GM06990 (cell line): Measurements from ENCODE around the gene ZC3H7B.
"Not testable (repeated sequence)": the region's sequence is repeated elsewhere in the genome, so short reads cannot be mapped to it uniquely, and the experiment has no call there.

Experiments used
- DNase-seq: peaks from one replicate; pipeline ENCODE4 v3.0.0-alpha.2; 2011; ENCODE audit not compliant: insufficient read length; ENCODE audit errors: extremely low read depth
- H3K27me3 ChIP-seq: replicated peaks from 2 replicates; pipeline ENCODE4 v1.6.0; 2011; ENCODE audit warnings: low read length; ENCODE audit not compliant: control insufficient read depth, insufficient read depth
- H3K36me3 ChIP-seq: 2 replicates; pipeline ENCODE4 v1.5.1; 2011; ENCODE audit warnings: low read length; ENCODE audit not compliant: control insufficient read depth, insufficient read depth
- H3K4me3 ChIP-seq: replicated peaks from 2 replicates; pipeline ENCODE4 v1.5.1; 2011; ENCODE audit warnings: low read depth, mild to moderate bottlenecking, control low read depth, low read length
- CTCF ChIP-seq: IDR thresholded peaks from 2 replicates; pipeline ENCODE4 v1.5.1; 2011; ENCODE audit warnings: low read length, control low read depth, mild to moderate bottlenecking, inconsistent platforms; ENCODE audit not compliant: insufficient read depth, poor library complexity, severe bottlenecking

ZC3H7B gene

GRCh38 chr22:41257696-41258095, 43.6 kb upstream of the ZC3H7B start:
- Histone ChIP-seq H3K27me3 (no peaks in the 10 kb centered on the region), H3K4me3 (no peak overlapping the region), H3K36me3 (peaks cover 48% of the 10 kb centered on the region)
- no peak for DNase-seq
- TF ChIP-seq CTCF = no peak

DNA sequence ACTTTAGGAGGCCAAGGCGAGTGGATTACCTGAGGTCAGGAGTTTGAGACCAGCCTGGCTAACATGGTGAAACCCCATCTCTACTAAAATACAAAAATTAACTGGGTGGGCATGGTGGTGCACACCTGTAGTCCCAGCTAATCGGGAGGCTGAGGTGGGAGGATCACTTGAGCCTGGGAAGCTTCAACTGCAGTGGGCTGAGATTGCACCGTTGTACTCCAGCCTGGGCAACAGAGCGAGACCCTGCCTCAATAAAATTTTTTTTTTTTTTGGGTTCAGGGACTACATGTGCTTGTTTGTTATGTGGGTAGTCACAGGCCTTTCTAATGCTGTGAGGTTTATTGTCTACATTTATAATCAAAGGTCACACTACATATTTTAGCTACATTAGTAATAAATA, 41.6 kb upstream of the ZC3H7B start:
- not testable (repeated sequence) for DNase-seq, H3K27me3 ChIP-seq, H3K4me3 ChIP-seq
- H3K36me3 ChIP-seq = peaks cover 50% of the 10 kb centered on the region

DNA sequence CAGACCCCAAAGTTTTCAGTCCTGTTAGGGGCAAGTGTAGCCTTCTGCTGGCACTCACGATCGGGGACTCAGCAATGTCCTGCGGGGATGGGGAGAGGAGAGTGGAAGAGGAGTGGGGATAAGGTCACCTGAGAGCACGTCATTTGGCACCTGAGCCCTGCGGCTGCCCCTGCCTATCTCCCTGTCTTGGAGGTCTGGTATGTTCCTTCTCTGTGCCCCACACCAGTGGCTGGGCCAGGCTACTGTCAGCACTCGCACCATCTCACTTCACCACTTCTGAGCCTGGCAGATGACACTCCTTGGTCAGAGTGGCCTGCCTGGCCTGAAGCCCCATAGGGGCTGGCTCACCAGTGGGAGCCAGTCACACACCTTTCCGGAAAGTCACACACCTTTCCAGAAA, 40.5 kb upstream of the ZC3H7B start:
- no peaks in the 10 kb centered on the region for H3K27me3 ChIP-seq
- no peak for TF ChIP-seq CTCF
- no peak for DNase-seq
- H3K36me3 ChIP-seq = peaks cover 59% of the 10 kb centered on the region
- no peak overlapping the region for H3K4me3 ChIP-seq

DNA sequence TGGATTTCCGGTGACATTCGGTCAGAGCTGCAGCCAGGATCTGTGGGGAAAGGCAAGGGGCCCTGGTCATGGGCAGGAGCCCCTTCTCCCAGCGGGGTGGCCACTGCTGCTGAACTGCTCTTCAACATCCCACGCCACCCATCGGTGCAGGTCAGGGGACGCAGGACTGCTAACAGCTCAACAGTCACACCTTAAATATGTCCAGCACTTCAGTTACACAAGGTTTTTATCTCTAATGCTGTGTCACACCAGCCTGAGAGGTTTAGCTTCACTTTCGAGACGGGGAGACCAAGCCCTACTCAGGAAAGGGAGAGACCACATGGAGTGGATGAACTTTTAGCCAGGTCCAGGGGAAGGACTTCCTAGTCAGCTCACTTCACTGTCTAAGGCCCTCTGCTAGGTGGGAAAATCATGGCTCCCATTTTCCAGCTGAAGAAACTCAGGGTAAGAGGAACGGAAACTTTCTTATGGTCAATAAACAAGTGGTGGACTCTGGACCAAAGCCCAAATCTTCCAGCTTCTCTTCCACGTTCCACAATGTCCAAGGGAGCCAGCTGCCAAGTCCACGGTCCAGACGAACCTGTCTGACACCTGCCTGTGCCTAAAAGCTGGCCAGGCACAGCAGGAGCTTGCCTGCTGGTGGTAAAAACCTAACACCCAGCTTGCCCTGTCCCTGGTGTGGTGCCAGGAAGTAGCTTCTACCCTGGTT, 39.6 kb upstream of the ZC3H7B start:
- H3K36me3 ChIP-seq = peaks cover 52% of the 10 kb centered on the region
- DNase-seq = no peak

DNA sequence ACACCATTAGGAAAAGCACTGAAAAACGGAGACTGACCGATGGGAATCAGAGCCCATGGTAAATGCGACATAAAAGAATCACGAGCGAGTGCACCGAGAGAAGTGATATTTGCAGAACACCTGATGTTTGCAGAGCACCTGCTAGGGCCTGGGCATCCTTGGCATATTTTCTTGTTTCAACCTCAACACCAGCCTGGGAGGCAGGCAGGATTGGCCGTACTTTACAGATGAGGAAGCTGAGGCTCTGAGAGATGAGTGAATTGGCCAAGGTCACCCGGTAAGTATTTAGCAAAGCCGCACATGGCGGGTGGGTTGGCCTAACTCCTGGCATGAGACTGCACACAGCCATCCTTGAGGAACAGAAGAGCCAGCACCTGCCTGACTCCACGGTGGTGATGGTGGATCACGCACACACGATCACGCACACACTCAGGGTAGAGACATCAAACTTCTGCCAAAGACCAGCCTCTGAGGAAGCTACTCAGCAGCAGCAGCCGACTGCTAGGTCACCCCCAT, 39.0 kb upstream of the ZC3H7B start:
- no peak for DNase-seq
- H3K36me3 ChIP-seq = peaks cover 48% of the 10 kb centered on the region

More for the DNA sequence above, 39.6 kb upstream of the ZC3H7B start:
- H3K4me3 ChIP-seq = no peak overlapping the region
- H3K27me3 ChIP-seq = no peaks in the 10 kb centered on the region
- no peak for TF ChIP-seq CTCF

DNA sequence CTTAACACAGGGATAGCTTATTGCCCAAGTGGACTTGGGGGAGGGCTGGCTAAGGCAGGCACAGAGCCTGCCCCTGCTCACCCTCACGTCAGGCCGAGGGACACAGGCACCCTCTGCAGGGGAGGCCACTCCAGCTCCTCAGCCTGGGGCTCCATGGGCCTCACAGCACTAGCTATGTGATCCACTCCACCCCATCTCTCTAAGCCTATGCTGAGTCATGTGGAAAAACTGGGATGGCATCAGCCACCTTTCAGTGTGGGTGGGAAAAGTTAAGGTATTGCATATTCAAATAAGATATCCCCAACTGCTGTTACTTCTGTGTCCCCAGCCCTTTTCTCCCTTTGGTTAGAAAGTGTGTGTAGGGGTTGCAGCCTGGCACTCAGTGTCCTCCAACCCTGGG, 37.6 kb upstream of the ZC3H7B start:
- H3K36me3 ChIP-seq = peaks cover 52% of the 10 kb centered on the region
- H3K4me3 ChIP-seq = no peak overlapping the region
- no peak for DNase-seq
- TF ChIP-seq CTCF = no peak
- no peaks in the 10 kb centered on the region for H3K27me3 ChIP-seq

More for the DNA sequence above, 39.0 kb upstream of the ZC3H7B start:
- no peaks in the 10 kb centered on the region for H3K27me3 ChIP-seq
- TF ChIP-seq CTCF = no peak
- H3K4me3 ChIP-seq = no peak overlapping the region
